Measurements from ENCODE around the gene FRMD1. TPM values are rescaled to one million over a fixed set of nuclear protein-coding genes. Genes with fewer than 3 reads are reported as not detected.

FRMD1 gene
- total and polyA plus RNA-seq, 10 of the 15 experiments (the other 5 are each of a cell fraction or from before 2014, with no cell fraction given) = not detected

GRCh38 chr6:168016176-168016620 lies 62.8 kb downstream of the FRMD1 start (continued):
- TF ChIP-seq BCLAF1 (IDR thresholded peaks at IDR 0.05) = no peak
- no peak for TF ChIP-seq ZSCAN29 (IDR thresholded peaks at IDR 0.05)
- no peak for TF ChIP-seq TAF1 (IDR thresholded peaks at IDR 0.05; ENCODE audit: borderline replicate concordance, low read depth, low read length)
- TF ChIP-seq REST (IDR thresholded peaks at IDR 0.05; ENCODE audit: low read depth, low read length) = no peak

- TF ChIP-seq SREBF2 (IDR thresholded peaks at IDR 0.05; ENCODE audit: low read length) (no peak), EED (IDR thresholded peaks at IDR 0.05; ENCODE audit: low read depth) (no peak), POLR2AphosphoS2 (IDR thresholded peaks at IDR 0.05; ENCODE audit: low read depth, low read length) (no peak), SIN3A (IDR thresholded peaks at IDR 0.05; ENCODE audit: low read depth, low read length) (no peak)
- no peak overlapping the region for H3K27ac ChIP-seq (ENCODE audit: control insufficient read depth, insufficient read depth)
- POLR2A ChIA-PET = no interaction called here
- DNase-seq (ENCODE audit: low read depth, low spot score) (no peak), FAIRE-seq (no peak), ATAC-seq (no peak)
- intact Hi-C loops (cut with micrococcal nuclease; ENCODE audit: unreplicated experiment) = no loop called here
- RAD21 ChIA-PET (ENCODE audit: unreplicated experiment) = no interaction called here
- H3K79me2 ChIP-seq (ENCODE audit: control insufficient read depth, insufficient read depth, low read length) = no peaks in the 10 kb centered on the region
- no peak overlapping the region for H2AFZ ChIP-seq (ENCODE audit: control insufficient read depth, low read depth, low read length)
- SMC1A ChIA-PET (ENCODE audit: uncharacterized antibody, unreplicated experiment) = no interaction called here
- BruUV-seq (replicated peaks) = no TSS peak
- no peak overlapping the region for H3K9ac ChIP-seq (ENCODE audit: control insufficient read depth, insufficient read depth, low read length)
- no peaks in the 10 kb centered on the region for H3K27me3 ChIP-seq (replicated peaks in 1 of 2; ENCODE audit: control insufficient read depth in 2 of 2, insufficient read depth in 2 of 2, low read length in 1 of 2)
- peaks cover 1% of the 10 kb centered on the region for H3K9me3 ChIP-seq (replicated peaks; ENCODE audit: control insufficient read depth, insufficient read depth, low read length)
- CTCF ChIA-PET = no interaction called here
- H3K4me2 ChIP-seq (ENCODE audit: control insufficient read depth, insufficient read depth) = no peak overlapping the region
- in situ Hi-C loops (cut with MboI) = no loop called here
- no peaks in the 10 kb centered on the region for H3K4me1 ChIP-seq (ENCODE audit: control insufficient read depth, insufficient read depth, low read length)
- no peaks in the 10 kb centered on the region for H3K36me3 ChIP-seq (ENCODE audit: control insufficient read depth in 2 of 2, insufficient read depth in 2 of 2, low read length in 1 of 2)
- 47% methylated on average over 14 of the region's 14 CpGs for WGBS (ENCODE audit: insufficient coverage, insufficient replicate concordance, low lambda C conversion rate, missing lambda C conversion rate)
- H3K4me3 ChIP-seq = no peak overlapping the region
- no peaks in the 10 kb centered on the region for H4K20me1 ChIP-seq (ENCODE audit: control insufficient read depth, insufficient read depth)
Measured at GRCh38 chr6:168015482-168016175, 63.4 kb downstream of the FRMD1 start.
